ENCODE data around the gene SATB1. TPM values are rescaled to one million over a fixed set of nuclear protein-coding genes. Genes with fewer than 3 reads are reported as not detected.

The SATB1 gene
- total and polyA plus RNA-seq, 2 of the 4 experiments (the other 2 are of a cell fraction), result 7.5 to 10.7 TPM

DNA sequence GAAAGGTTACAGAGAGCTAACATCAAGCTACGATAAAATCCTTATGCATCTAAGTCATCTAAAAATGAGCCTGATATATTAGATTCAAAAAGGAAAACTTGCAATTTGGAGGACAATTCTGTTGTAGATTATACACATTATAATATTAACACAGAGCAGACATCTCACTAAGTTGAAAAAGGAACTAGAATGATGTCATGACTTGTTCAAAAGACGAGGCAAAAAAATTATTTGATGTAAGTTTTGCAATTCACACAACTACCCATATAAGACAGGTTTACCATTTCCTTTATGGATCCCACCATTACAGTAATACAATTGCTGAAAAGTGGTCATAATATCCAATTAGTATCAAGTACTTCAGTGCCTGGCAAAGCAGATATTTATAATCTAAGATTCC, 15.9 kb downstream of the SATB1 start:
- Histone ChIP-seq H3K9me1 (ENCODE audit: insufficient read depth, low read length) (no peaks in the 10 kb centered on the region), H4K91ac (ENCODE audit: insufficient read depth, low read depth, low read length) (no peak overlapping the region), H3K56ac (ENCODE audit: extremely low read depth, insufficient read depth, low read length) (no peak overlapping the region), H3K9ac (ENCODE audit: low read depth, low read length) (no peak overlapping the region), H2BK20ac (ENCODE audit: low read depth, low read length) (no peak overlapping the region), H3K4ac (ENCODE audit: low read depth, low read length) (no peak overlapping the region), H2BK5ac (ENCODE audit: low read depth, low read length, poor library complexity, severe bottlenecking) (no peak overlapping the region), H4K8ac (ENCODE audit: low read depth in 2 of 2, low read length in 2 of 2) (no peak overlapping the region), H2BK120ac (ENCODE audit: low read depth, low read length) (no peak overlapping the region), H3K23ac (ENCODE audit: low read depth, low read length) (no peak overlapping the region), H3K36me3 (ENCODE audit: control insufficient read depth, insufficient read depth, low read length) (no peaks in the 10 kb centered on the region), H3K27me3 (ENCODE audit: control insufficient read depth, insufficient read depth, low read length) (no peaks in the 10 kb centered on the region), H3K4me3 (ENCODE audit: insufficient read depth, low read depth, low read length) (no peak overlapping the region), H3K14ac (replicated peaks; ENCODE audit: low read depth, low read length) (no peak overlapping the region), H3K27ac (ENCODE audit: insufficient read depth, low read length) (no peak overlapping the region), H2AK9ac (replicated peaks; ENCODE audit: low read depth, low read length, poor library complexity) (no peak overlapping the region), H2AK5ac (ENCODE audit: low read depth, low read length) (no peak overlapping the region), H3K9me3 (ENCODE audit: control insufficient read depth, insufficient read depth, low read length) (no peaks in the 10 kb centered on the region), H3K4me1 (ENCODE audit: control insufficient read depth, insufficient read depth, low read length) (no peaks in the 10 kb centered on the region), H3K18ac (ENCODE audit: low read depth, low read length) (no peak overlapping the region), H4K5ac (ENCODE audit: low read depth, low read length) (no peak overlapping the region), H3K4me2 (ENCODE audit: low read depth, low read length) (no peak overlapping the region), H2BK15ac (ENCODE audit: low read depth, low read length) (no peak overlapping the region), H4K20me1 (ENCODE audit: insufficient read depth, low read length) (no peaks in the 10 kb centered on the region), H3K79me1 (ENCODE audit: low read depth in 1 of 2, low read length in 2 of 2) (no peaks in the 10 kb centered on the region), H2AFZ (replicated peaks; ENCODE audit: low read length, poor library complexity) (no peak overlapping the region)
- POLR2A ChIA-PET (ENCODE audit: unreplicated experiment), result no interaction called here
- DNase-seq (no peak), ATAC-seq (ENCODE audit: low read depth) (no peak)
- no TSS peak for BruUV-seq (replicated peaks)
- TF ChIP-seq MAFK (IDR thresholded peaks at IDR 0.05; ENCODE audit: low read depth, low read length), result no peak
- TF ChIP-seq NFE2L2 (IDR thresholded peaks at IDR 0.05; ENCODE audit: low read depth, low read length), result no peak
- no peak for TF ChIP-seq ELK1 (IDR thresholded peaks at IDR 0.05; ENCODE audit: borderline replicate concordance, low read depth, low read length)
- no peak for TF ChIP-seq RFX5 (IDR thresholded peaks at IDR 0.05; ENCODE audit: low read depth, low read length)
- TF ChIP-seq RAD21 (IDR thresholded peaks at IDR 0.05; ENCODE audit: low read length), result no peak
- TF ChIP-seq, protein P1, sequence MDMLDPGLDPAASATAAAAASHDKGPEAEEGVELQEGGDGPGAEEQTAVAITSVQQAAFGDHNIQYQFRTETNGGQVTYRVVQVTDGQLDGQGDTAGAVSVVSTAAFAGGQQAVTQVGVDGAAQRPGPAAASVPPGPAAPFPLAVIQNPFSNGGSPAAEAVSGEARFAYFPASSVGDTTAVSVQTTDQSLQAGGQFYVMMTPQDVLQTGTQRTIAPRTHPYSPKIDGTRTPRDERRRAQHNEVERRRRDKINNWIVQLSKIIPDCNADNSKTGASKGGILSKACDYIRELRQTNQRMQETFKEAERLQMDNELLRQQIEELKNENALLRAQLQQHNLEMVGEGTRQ (IDR thresholded peaks at IDR 0.05; ENCODE audit: low read depth, low read length), result no peak
- dilution Hi-C loops (cut with HindIII; ENCODE audit: low sequenced_read_pairs, unreplicated experiment), result no loop called here
- intact Hi-C loops (cut with micrococcal nuclease), result no loop called here
- no CpG with 5 or more reads among the region's 2 CpGs for WGBS, 2 experiments (ENCODE audit: extremely low coverage in 2 of 2, insufficient read length in 1 of 2)
- CTCF ChIA-PET, result no interaction called here
- in situ Hi-C loops (cut with MboI; ENCODE audit: low sequenced_read_pairs), result no loop called here

Data from IMR-90 (cell line).